OCI-LY1 (cell line): ENCODE results near the gene USP54.

ENCODE experiments used
- H2AFZ ChIP-seq: fragments of 200-600 bp; sonication (generic), shearing (Covaris generic); 2 replicates; pipeline ENCODE4 v1.6.0; 2014; ENCODE audit warnings: antibody characterized with exemption, mild to moderate bottlenecking, low read length
- H3F3A ChIP-seq: fragments of 200-600 bp; sonication (generic), shearing (Covaris generic); 2 replicates; pipeline ENCODE4 v1.6.0; 2014; ENCODE audit warnings: mild to moderate bottlenecking, antibody characterized with exemption, low read length, moderate library complexity; ENCODE audit not compliant: insufficient read depth
- H3K27ac ChIP-seq: fragments of 200-600 bp; sonication (generic); 2 replicates; pipeline ENCODE4 v1.5.1; 2014; ENCODE audit warnings: low read length, mixed run types, mild to moderate bottlenecking, low read depth; ENCODE audit not compliant: poor library complexity, severe bottlenecking
- H3K27me3 ChIP-seq: fragments of 200-600 bp; sonication (generic); 2 replicates; pipeline ENCODE4 v1.6.0; 2014; ENCODE audit warnings: antibody characterized with exemption, mild to moderate bottlenecking, low read length, moderate library complexity; ENCODE audit not compliant: insufficient read depth
- H3K36me3 ChIP-seq: fragments of 200-600 bp; sonication (generic); 2 replicates; pipeline ENCODE4 v1.6.1; 2014; ENCODE audit warnings: mild to moderate bottlenecking, antibody characterized with exemption, low read length, moderate library complexity, mixed read lengths; ENCODE audit not compliant: insufficient read depth
- H3K4me1 ChIP-seq: fragments of 200-600 bp; sonication (generic); 2 replicates; pipeline ENCODE4 v1.5.1; 2014; ENCODE audit warnings: mild to moderate bottlenecking, low read length, moderate library complexity; ENCODE audit not compliant: insufficient read depth, severe bottlenecking
- H3K4me2 ChIP-seq: fragments of 200-600 bp; sonication (generic), shearing (Covaris generic); 2 replicates; pipeline ENCODE4 v1.6.1; 2014; ENCODE audit warnings: low read length
- H3K4me3 ChIP-seq: fragments of 200-600 bp; sonication (generic); 2 replicates; pipeline ENCODE4 v1.5.1; 2014; ENCODE audit warnings: low read length, low read depth, mild to moderate bottlenecking, mixed read lengths; ENCODE audit not compliant: poor library complexity, severe bottlenecking
- H3K79me2 ChIP-seq: fragments of 200-600 bp; shearing (Covaris generic); 2 replicates; pipeline ENCODE4 v1.6.1; 2016; ENCODE audit warnings: mixed run types, low read length, mixed read lengths; ENCODE audit not compliant: insufficient read depth
- H3K9ac ChIP-seq: fragments of 200-600 bp; sonication (generic), shearing (Covaris generic); 2 replicates; pipeline ENCODE4 v1.6.1; 2014; ENCODE audit warnings: mild to moderate bottlenecking, low read length, mixed read lengths
- H3K9me2 ChIP-seq: fragments of 200-600 bp; sonication (generic), shearing (Covaris generic); 2 replicates; pipeline ENCODE4 v1.6.1; 2014; ENCODE audit warnings: low read depth, mild to moderate bottlenecking, low read length, mixed read lengths
- H3K9me3 ChIP-seq: fragments of 200-600 bp; shearing (Covaris generic); 2 replicates; pipeline ENCODE4 v1.6.1; 2014; ENCODE audit warnings: low read length, mixed read lengths
- H4K20me1 ChIP-seq: fragments of 200-600 bp; sonication (generic), shearing (Covaris generic); 2 replicates; pipeline ENCODE4 v1.6.0; 2016; ENCODE audit warnings: mild to moderate bottlenecking, low read length; ENCODE audit not compliant: insufficient read depth
- EZH2 ChIP-seq: fragments of 200-600 bp; sonication (generic), shearing (Covaris generic); IDR thresholded peaks from 2 replicates; pipeline ENCODE4 v1.8.0; 2017; ENCODE audit warnings: borderline replicate concordance, mixed run types, mild to moderate bottlenecking, antibody characterized with exemption, low read length, moderate library complexity, mixed read lengths
- TF ChIP-seq, protein P1 (sequence below): fragments of 200-600 bp; sonication (generic), shearing (Covaris generic); IDR thresholded peaks from 2 replicates; pipeline ENCODE4 v1.5.1; 2017; ENCODE audit warnings: mild to moderate bottlenecking, antibody characterized with exemption, low read length, moderate library complexity, mixed read lengths

Gene USP54

GRCh38 chr10:73522263-73522662 is 68.9 kb downstream of the USP54 start:
- no peaks in the 10 kb centered on the region for H3K4me1 ChIP-seq
- no peak overlapping the region for H3K27ac ChIP-seq
- H3K4me3 ChIP-seq: no peak overlapping the region
- no peaks in the 10 kb centered on the region for H3K9me2 ChIP-seq
- no peaks in the 10 kb centered on the region for H3F3A ChIP-seq
- H3K27me3 ChIP-seq: no peaks in the 10 kb centered on the region
- no peak for TF ChIP-seq EZH2
- TF ChIP-seq, protein P1, sequence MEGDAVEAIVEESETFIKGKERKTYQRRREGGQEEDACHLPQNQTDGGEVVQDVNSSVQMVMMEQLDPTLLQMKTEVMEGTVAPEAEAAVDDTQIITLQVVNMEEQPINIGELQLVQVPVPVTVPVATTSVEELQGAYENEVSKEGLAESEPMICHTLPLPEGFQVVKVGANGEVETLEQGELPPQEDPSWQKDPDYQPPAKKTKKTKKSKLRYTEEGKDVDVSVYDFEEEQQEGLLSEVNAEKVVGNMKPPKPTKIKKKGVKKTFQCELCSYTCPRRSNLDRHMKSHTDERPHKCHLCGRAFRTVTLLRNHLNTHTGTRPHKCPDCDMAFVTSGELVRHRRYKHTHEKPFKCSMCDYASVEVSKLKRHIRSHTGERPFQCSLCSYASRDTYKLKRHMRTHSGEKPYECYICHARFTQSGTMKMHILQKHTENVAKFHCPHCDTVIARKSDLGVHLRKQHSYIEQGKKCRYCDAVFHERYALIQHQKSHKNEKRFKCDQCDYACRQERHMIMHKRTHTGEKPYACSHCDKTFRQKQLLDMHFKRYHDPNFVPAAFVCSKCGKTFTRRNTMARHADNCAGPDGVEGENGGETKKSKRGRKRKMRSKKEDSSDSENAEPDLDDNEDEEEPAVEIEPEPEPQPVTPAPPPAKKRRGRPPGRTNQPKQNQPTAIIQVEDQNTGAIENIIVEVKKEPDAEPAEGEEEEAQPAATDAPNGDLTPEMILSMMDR: no peak
- no peaks in the 10 kb centered on the region for H3K9me3 ChIP-seq
- H3K9ac ChIP-seq: no peak overlapping the region
- H2AFZ ChIP-seq: no peak overlapping the region
- H3K79me2 ChIP-seq: no peaks in the 10 kb centered on the region
- no peaks in the 10 kb centered on the region for H3K36me3 ChIP-seq
- H3K4me2 ChIP-seq: no peak overlapping the region
- no peaks in the 10 kb centered on the region for H4K20me1 ChIP-seq

GRCh38 chr10:73519336-73519735 is 71.8 kb downstream of the USP54 start:
- H3K4me3 ChIP-seq: no peak overlapping the region
- no peaks in the 10 kb centered on the region for H3F3A ChIP-seq
- H3K9me2 ChIP-seq: no peaks in the 10 kb centered on the region
- no peaks in the 10 kb centered on the region; the same call in none of the 2 replicates for H3K36me3 ChIP-seq
- no peak overlapping the region for H2AFZ ChIP-seq
- no peak overlapping the region for H3K9ac ChIP-seq
- no peaks in the 10 kb centered on the region for H3K79me2 ChIP-seq
- H4K20me1 ChIP-seq: no peaks in the 10 kb centered on the region
- H3K27me3 ChIP-seq: no peaks in the 10 kb centered on the region
- H3K4me1 ChIP-seq: no peaks in the 10 kb centered on the region
- H3K9me3 ChIP-seq: no peaks in the 10 kb centered on the region
- H3K4me2 ChIP-seq: no peak overlapping the region
- no peak for TF ChIP-seq EZH2
- TF ChIP-seq, protein P1: no peak
- H3K27ac ChIP-seq: no peak overlapping the region

- H3F3A ChIP-seq: no peaks in the 10 kb centered on the region
- H3K4me2 ChIP-seq: no peak overlapping the region
- H3K79me2 ChIP-seq: no peaks in the 10 kb centered on the region
- no peak overlapping the region for H3K4me3 ChIP-seq
- H4K20me1 ChIP-seq: no peaks in the 10 kb centered on the region
- H3K9me3 ChIP-seq: no peaks in the 10 kb centered on the region
- H3K27me3 ChIP-seq: no peaks in the 10 kb centered on the region
- no peak overlapping the region for H3K9ac ChIP-seq
- TF ChIP-seq, protein P1: no peak
- no peak for TF ChIP-seq EZH2
- H3K9me2 ChIP-seq: no peaks in the 10 kb centered on the region
- H3K27ac ChIP-seq: no peak overlapping the region
- H2AFZ ChIP-seq: no peak overlapping the region
- H3K4me1 ChIP-seq: no peaks in the 10 kb centered on the region
- H3K36me3 ChIP-seq: no peaks in the 10 kb centered on the region; the same call in none of the 2 replicates
Observed at GRCh38 chr10:73517166-73517888, 73.8 kb downstream of the USP54 start.
